ENCODE data around the gene OSBPL10.

DNA sequence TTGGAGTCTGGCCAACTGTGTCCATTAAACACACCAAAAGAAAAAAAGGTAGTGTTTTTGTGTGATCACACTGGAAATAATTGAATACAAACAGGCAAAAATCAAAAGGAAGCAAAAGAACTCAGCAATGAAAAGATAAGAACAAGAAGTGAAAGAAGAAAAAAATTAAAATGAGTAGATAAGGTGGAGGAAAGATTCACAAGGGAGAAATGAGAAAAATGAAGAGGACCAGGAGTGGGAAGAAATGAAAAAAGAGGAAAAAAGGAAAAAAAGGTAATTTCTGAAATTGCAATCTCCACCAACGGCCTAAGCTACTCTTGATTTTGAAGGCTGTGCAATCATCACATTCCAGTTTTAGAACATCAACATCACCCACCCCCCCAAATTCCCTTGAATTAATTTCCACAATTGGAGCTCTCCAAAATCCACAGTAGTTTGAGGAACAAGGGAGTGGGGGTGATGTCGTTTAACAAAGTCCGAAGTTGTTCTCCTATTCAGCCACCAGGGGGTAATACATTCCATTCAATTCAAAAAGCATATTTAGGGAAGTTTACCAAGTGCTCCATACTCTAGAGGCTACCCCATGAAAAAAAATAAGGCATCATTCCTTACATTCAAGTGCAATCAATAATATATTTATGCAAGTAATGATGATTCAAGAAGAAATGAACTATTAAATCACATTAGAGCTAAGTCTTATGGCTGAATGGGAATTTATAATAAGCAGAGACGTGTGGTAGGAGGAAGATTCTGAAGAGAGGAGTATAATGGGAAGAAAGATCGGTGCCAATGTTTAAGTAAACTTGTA, 37.9 kb upstream of the OSBPL10 start:
- TF ChIP-seq CTCF (IDR thresholded peaks at IDR 0.05) (peak in 1 of 3 donors; percentile 66), POLR2A (IDR thresholded peaks at IDR 0.05) (no peak)

All from lower leg skin (tissue), 3 donors.